ENCODE measurements around the gene ATP10B. TPM values are rescaled to one million over a fixed set of nuclear protein-coding genes. Genes with fewer than 3 reads are reported as not detected.
"Not testable (repeated sequence)": the region's sequence is repeated elsewhere in the genome, so short reads cannot be mapped to it uniquely, and the experiment has no call there.

Gene ATP10B
- total RNA-seq, 1 donor from 2014 or later, result 16.1 TPM

GRCh38 chr5:160835818-160836528, 16.0 kb downstream of the ATP10B start:
- ATAC-seq (no peak), DNase-seq (ENCODE audit: low spot score) (no peak)
- intact Hi-C loops (cut with DNase I), result no loop called here

GRCh38 chr5:160835376-160835775, 16.6 kb downstream of the ATP10B start:
- DNase-seq (ENCODE audit: low spot score), result no peak
- no peak for ATAC-seq
- intact Hi-C loops (cut with DNase I), result no loop called here

GRCh38 chr5:160833806-160834205, 18.2 kb downstream of the ATP10B start:
- DNase-seq (ENCODE audit: low spot score) (no peak), ATAC-seq (no peak)
- intact Hi-C loops (cut with DNase I), result no loop called here

GRCh38 chr5:160831801-160832200, 20.2 kb downstream of the ATP10B start:
- ATAC-seq, result no peak
- no peak for DNase-seq (ENCODE audit: low spot score)

GRCh38 chr5:160824301-160825001, 27.6 kb downstream of the ATP10B start:
- intact Hi-C loops (cut with DNase I), result no loop called here
- ATAC-seq (no peak), DNase-seq (ENCODE audit: low spot score) (no peak)

More at GRCh38 chr5:160831801-160832200, 20.2 kb downstream of the ATP10B start:
- intact Hi-C loops (cut with DNase I), result no loop called here

GRCh38 chr5:160812996-160813395, 39.0 kb downstream of the ATP10B start:
- ATAC-seq; DNase-seq (ENCODE audit: low spot score): not testable (repeated sequence)

GRCh38 chr5:160805376-160805775, 46.6 kb downstream of the ATP10B start:
- intact Hi-C loops (cut with DNase I), result no loop called here
- DNase-seq (ENCODE audit: low spot score), result no peak
- ATAC-seq, result no peak

More at GRCh38 chr5:160812996-160813395, 39.0 kb downstream of the ATP10B start:
- intact Hi-C loops (cut with DNase I), result not testable (repeated sequence)

GRCh38 chr5:160802592-160802991, 49.4 kb downstream of the ATP10B start:
- ATAC-seq (no peak), DNase-seq (ENCODE audit: low spot score) (no peak)
- intact Hi-C loops (cut with DNase I), result no loop called here

- no peak for ATAC-seq
- intact Hi-C loops (cut with DNase I), result no loop called here
- no peak for DNase-seq (ENCODE audit: low spot score)
These were observed 51.4 kb downstream of the ATP10B start for GRCh38 chr5:160800375-160801275.

- no peak for ATAC-seq
These were observed 52.8 kb downstream of the ATP10B start for GRCh38 chr5:160799184-160799583.

GRCh38 chr5:160797020-160797419, 55.0 kb downstream of the ATP10B start:
- intact Hi-C loops (cut with DNase I), result no loop called here
- DNase-seq (ENCODE audit: low spot score) (no peak), ATAC-seq (no peak)

More at GRCh38 chr5:160799184-160799583, 52.8 kb downstream of the ATP10B start:
- no peak for DNase-seq (ENCODE audit: low spot score)
- intact Hi-C loops (cut with DNase I), result loop anchor here (1.0 kb wide), 1 partner anchor 48 kb away; no protein-coding TSS in a partner anchor

- ATAC-seq, result no peak
- DNase-seq (ENCODE audit: low spot score), result no peak
- intact Hi-C loops (cut with DNase I), result no loop called here
These were observed 58.5 kb downstream of the ATP10B start for GRCh38 chr5:160793530-160793899.

- DNase-seq (ENCODE audit: low spot score), result no peak
- intact Hi-C loops (cut with DNase I), result no loop called here
- no peak for ATAC-seq
These were observed 59.1 kb downstream of the ATP10B start for GRCh38 chr5:160792732-160793529.

GRCh38 chr5:160792281-160792680, 59.7 kb downstream of the ATP10B start:
- ATAC-seq (no peak), DNase-seq (ENCODE audit: low spot score) (no peak)
- intact Hi-C loops (cut with DNase I), result no loop called here

- ATAC-seq (no peak), DNase-seq (ENCODE audit: low spot score) (no peak)
- intact Hi-C loops (cut with DNase I), result no loop called here
These were observed 62.7 kb downstream of the ATP10B start for GRCh38 chr5:160789219-160789859.

GRCh38 chr5:160788102-160788660, 63.8 kb downstream of the ATP10B start:
- intact Hi-C loops (cut with DNase I), result no loop called here
- DNase-seq (ENCODE audit: low spot score), result no peak
- ATAC-seq, result no peak

- DNase-seq (ENCODE audit: low spot score) (no peak), ATAC-seq (no peak)
- intact Hi-C loops (cut with DNase I), result no loop called here
These were observed 64.8 kb downstream of the ATP10B start for GRCh38 chr5:160787240-160787639.
